Adrenal gland (tissue), 12 donors: ENCODE results near the gene PTGIR. TPM values are rescaled to one million over a fixed set of nuclear protein-coding genes. Genes with fewer than 3 reads are reported as not detected.

Experiments used
- DNase-seq, 7 donors: peaks; one replicate each; pipeline ENCODE4 v3.0.0-alpha.2; 2019 to 2020
- H3K27ac ChIP-seq, 5 donors: fragments of 200-600 bp; sonication (generic) in 4 of 5; 1 replicate in 3 of 5; 2 replicates in 2 of 5; pipeline versions ENCODE4 v1.5.1 to v1.8.0; 2016 to 2020; ENCODE audit warnings: mild to moderate bottlenecking in 1 of 5
- H3K27me3 ChIP-seq: fragments of 200-600 bp; 2 replicates; pipeline ENCODE4 v1.8.0; 2021
- H3K36me3 ChIP-seq, 2 donors: fragments of 200-600 bp; replicated peaks in 1 of 2; 1 replicate in 1 of 2; 2 replicates in 1 of 2; pipeline versions ENCODE4 v1.5.1 to v1.8.0; 2018 to 2022
- H3K4me1 ChIP-seq, 2 donors: fragments of 200-600 bp; replicated peaks in 1 of 2; 1 replicate in 1 of 2; 2 replicates in 1 of 2; pipeline versions ENCODE4 v1.5.1 to v1.8.0; 2018 to 2021
- H3K4me3 ChIP-seq, 4 donors: fragments of 200-600 bp; sonication (generic) in 3 of 4; one replicate each; pipeline ENCODE4 v1.5.1; 2016 to 2018
- H3K9me3 ChIP-seq, 3 donors: fragments of 200-600 bp; sonication (generic) in 1 of 3; replicated peaks in 1 of 3; 1 replicate in 2 of 3; 2 replicates in 1 of 3; pipeline versions ENCODE4 v1.5.1 to v1.8.0; 2016 to 2021
- POLR2A ChIP-seq, 2 donors: fragments of 450-650 bp; IDR thresholded peaks; one replicate each; pipeline ENCODE4 v1.6.1; 2017; ENCODE audit warnings: antibody characterized with exemption in 2 of 2, mild to moderate bottlenecking in 2 of 2, moderate library complexity in 1 of 2
- WGBS, 4 donors: extraction: QIAGEN DNeasy Blood & Tissue Kit in 2 of 4; methylation state at CpG; one replicate each; pipeline versions ENCODE4 v1.1.5 to v1.1.7; 2013 to 2017; 5-methylcytosine and 5-hydroxymethylcytosine counted together
- intact Hi-C, 2 donors: fragments of 100-400 bp; cut with DNase I; formaldehyde crosslinking; loops; one replicate each; pipeline versions ENCODE4 v1.14.1 to v1.15.0; 2022 to 2023
- polyA plus RNA-seq, 3 donors: library from polyadenylated mRNA; stranded (reverse); fragments of 200-250 nt in 2 of 3; fragments of 350-450 nt in 1 of 3; fragmentation: Illumina TruSeq in 1 of 3; extraction: RNeasy Lipid Tissue Mini Kit (QIAGEN cat#74804) in 1 of 3; gene quantifications; one replicate each; pipeline ENCODE4 v1.2.3, GENCODE V29; 2013 to 2014
- total RNA-seq, 9 donors: library from RNA; depleted of rRNA in 4 of 9; stranded (reverse); fragments of >200 nt in 4 of 9; fragments of 120-200 nt in 1 of 9; fragmentation: NEBNext Ultra II Directional in 1 of 9; extraction: Animal tissue kit (Norgen Biotek cat#: 25700) in 1 of 9; gene quantifications; one replicate each; pipeline versions ENCODE4 v1.1.0 to v1.2.4, GENCODE V29; 2013 to 2023
- TF ChIP-seq, protein P1 (sequence below), 6 experiments: fragments of 450-650 bp in 4 of 6; fragments of 200-600 bp in 2 of 6; sonication (generic) in 1 of 6; IDR thresholded peaks; 1 replicate in 5 of 6; 2 replicates in 1 of 6; pipeline versions ENCODE4 v1.5.1 to v1.8.0; 2016 to 2021; ENCODE audit warnings: antibody characterized with exemption in 6 of 6, mild to moderate bottlenecking in 2 of 6, moderate library complexity in 1 of 6
- donor health status: healthy with polysubstance abuse.
- donor health status: Bipolar disorder and iron deficiency.
- donor health status: DM: yes; HTN: yes; CAD: no.
- donor health status: DM: no; HTN: no; CAD: no.
- donor health status: DM: no; HTN: no; CAD: no.
- donor health status: DM: yes; HTN: yes; CAD: no.

PTGIR gene
- total and polyA plus RNA-seq, 12 donors = 0.94 to 24.8 (median 9.8) TPM

DNA sequence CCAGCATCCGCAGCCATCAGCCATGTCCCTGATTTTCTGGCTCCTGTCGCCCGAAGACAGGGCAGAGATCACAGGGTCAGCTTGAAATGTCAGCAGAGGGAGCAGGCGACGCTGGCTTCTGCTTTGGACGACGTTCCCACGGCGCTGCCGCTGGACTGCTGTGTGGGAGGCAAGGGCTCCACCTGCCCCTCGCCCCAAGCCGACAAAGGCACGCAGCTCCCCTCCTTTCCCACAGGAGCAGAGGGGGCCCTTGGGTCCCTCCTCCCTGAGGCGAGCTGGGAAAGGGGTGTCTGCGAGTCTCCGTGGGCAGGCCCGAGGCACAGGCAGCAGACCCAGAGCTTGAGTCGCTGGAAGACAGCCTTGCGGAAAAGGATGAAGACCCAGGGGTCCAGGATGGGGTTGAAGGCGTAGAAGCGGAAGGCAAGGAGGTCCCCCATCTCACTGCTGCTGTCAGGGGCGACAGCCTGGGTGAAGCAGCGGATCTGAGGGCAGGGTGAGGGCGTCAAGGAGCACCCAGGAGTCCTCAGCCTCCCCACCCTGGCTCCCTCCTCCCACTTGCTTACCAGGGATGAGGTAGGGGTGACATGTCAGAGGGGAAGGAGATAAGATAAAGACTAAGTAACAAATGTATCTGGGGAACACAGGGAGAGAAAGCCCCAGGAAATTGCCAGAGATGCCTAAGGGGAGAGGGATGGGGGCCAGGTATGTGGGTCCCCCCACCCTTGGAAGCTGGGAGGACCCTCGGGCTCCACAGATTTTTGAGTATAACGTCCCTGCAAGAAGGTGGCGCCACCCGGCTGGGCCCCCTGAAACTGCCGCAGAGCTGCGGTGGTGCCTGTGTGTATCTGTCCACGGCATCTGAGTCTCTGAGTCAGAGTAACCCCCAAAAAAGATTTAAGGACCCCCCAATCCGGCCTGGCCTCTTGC, 3.4 kb downstream of the PTGIR start:
- Histone ChIP-seq H3K4me1 (peaks cover 10 to 37% of the 10 kb centered on the region in 2 donors), H3K27ac (peak overlapping the region in 3 of 5 donors; percentile 16 to 61 (median 47)), H3K36me3 (no peaks in the 10 kb centered on the region), H3K4me3 (peak overlapping the region in 1 of 4 donors; percentile 10), H3K27me3 (no peaks in the 10 kb centered on the region), H3K9me3 (no peaks in the 10 kb centered on the region)
- TF ChIP-seq POLR2A (IDR thresholded peaks at IDR 0.05) = no peak
- TF ChIP-seq, protein P1, sequence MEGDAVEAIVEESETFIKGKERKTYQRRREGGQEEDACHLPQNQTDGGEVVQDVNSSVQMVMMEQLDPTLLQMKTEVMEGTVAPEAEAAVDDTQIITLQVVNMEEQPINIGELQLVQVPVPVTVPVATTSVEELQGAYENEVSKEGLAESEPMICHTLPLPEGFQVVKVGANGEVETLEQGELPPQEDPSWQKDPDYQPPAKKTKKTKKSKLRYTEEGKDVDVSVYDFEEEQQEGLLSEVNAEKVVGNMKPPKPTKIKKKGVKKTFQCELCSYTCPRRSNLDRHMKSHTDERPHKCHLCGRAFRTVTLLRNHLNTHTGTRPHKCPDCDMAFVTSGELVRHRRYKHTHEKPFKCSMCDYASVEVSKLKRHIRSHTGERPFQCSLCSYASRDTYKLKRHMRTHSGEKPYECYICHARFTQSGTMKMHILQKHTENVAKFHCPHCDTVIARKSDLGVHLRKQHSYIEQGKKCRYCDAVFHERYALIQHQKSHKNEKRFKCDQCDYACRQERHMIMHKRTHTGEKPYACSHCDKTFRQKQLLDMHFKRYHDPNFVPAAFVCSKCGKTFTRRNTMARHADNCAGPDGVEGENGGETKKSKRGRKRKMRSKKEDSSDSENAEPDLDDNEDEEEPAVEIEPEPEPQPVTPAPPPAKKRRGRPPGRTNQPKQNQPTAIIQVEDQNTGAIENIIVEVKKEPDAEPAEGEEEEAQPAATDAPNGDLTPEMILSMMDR (IDR thresholded peaks at IDR 0.05) = no peak
- intact Hi-C loops = loop anchor here in 1 of 2 donors (10.0 kb wide), 1 partner anchor 203 kb away; no protein-coding TSS in a partner anchor
- WGBS, 4 donors = 61 to 78% (median 68%) methylated on average over 20 to 32 of the region's 32 CpGs
- peak in 1 of 7 donors; percentile 20 for DNase-seq

DNA sequence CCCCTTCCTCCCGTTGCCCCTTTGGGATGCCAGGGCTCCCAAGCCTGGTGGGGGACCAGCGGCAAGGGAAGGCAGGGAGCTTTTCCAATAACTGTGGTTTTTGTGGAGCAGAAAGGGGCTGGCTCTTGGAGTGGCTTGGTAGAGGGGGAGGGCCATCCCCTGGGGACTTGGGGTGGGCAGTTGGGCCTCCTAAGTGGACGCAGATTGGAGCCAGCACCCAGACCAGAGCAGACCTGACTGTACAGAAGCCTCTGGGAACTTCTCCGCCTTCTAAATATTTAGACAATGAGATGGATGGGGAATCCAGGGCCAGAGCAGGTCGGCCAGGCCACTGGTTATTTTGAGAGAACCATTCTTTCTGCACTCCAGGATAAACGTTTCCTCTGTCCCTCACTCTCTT, 4.2 kb downstream of the PTGIR start:
- Histone ChIP-seq H3K4me1 (peaks cover 2 to 30% of the 10 kb centered on the region in 2 donors), H3K4me3 (no peak overlapping the region), H3K9me3 (no peaks in the 10 kb centered on the region), H3K27ac (peak overlapping the region in 1 of 5 donors; percentile 61), H3K27me3 (no peaks in the 10 kb centered on the region), H3K36me3 (no peaks in the 10 kb centered on the region)
- intact Hi-C loops = loop anchor here in 1 of 2 donors (10.0 kb wide), 1 partner anchor 204 kb away; no protein-coding TSS in a partner anchor
- WGBS, 4 donors = 60 to 75% (median 66%) methylated on average over 6 of the region's 6 CpGs
- DNase-seq = peak in 2 of 7 donors; percentile 20 to 21
- TF ChIP-seq, protein P1 (IDR thresholded peaks at IDR 0.05) = no peak
- TF ChIP-seq POLR2A (IDR thresholded peaks at IDR 0.05) = no peak

DNA sequence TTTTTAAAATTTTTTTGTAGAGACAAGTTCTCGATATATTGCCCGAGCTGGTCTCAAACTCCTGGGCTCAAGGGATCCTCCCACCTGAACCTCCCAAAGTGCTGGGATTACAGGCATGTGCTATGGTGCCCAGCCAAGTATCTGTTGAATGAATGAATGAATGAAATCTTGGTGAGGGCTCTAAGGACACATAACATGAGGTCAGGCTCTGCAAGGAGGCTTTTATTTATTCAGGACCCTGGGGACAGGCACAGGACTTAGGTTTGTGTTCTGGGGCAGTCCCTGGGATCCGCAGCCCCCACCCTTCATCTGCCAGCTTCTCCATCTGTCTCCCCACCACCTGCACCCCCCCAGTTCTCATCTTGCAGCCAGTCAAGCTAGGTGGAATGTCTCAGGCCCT, 4.6 kb downstream of the PTGIR start:
- peak in 2 of 7 donors; percentile 12 to 17 for DNase-seq
- WGBS, 4 donors = 80 to 96% (median 86%) methylated on average over 2 to 3 of the region's 3 CpGs
- TF ChIP-seq POLR2A (IDR thresholded peaks at IDR 0.05) = no peak
- TF ChIP-seq, protein P1 (IDR thresholded peaks at IDR 0.05) = no peak
- Histone ChIP-seq H3K4me1 (peaks cover 0 to 25% of the 10 kb centered on the region in 2 donors), H3K27ac (peak overlapping the region in 1 of 5 donors; percentile 61), H3K36me3 (no peaks in the 10 kb centered on the region), H3K27me3 (no peaks in the 10 kb centered on the region), H3K9me3 (no peaks in the 10 kb centered on the region), H3K4me3 (no peak overlapping the region)
- intact Hi-C loops = loop anchor here in 1 of 2 donors (10.0 kb wide), 1 partner anchor 205 kb away; no protein-coding TSS in a partner anchor

DNA sequence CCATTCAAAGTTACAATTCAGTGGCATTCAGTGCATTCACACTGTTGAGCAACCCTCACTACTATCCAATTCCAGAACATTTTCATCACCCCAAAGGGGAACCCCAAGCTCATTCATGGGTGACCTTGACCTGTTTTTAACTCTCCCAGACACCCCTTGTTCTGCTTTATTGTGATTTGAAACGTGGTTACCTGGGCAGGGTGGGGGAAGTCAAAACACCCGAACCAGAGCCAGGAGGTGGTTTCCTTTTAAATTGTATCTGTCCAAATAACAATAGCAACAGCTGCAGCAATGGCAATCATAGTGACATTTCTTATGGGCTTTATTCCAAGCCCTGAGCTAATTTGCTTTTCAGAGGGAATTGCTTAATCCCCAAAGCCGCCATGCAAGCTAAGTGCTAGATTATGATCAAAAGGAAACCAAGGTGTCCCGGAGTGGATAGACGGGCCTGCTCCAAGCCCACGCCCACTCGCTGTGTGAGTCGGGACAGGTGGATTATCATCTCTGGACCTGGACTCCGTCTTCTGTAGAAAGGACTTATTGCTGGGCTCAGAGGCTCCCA, 6.1 kb downstream of the PTGIR start:
- H3K4me1 ChIP-seq = peaks cover 0 to 24% of the 10 kb centered on the region in 2 donors
- intact Hi-C loops = no loop called here
- H3K4me3 ChIP-seq = no peak overlapping the region
- no peaks in the 10 kb centered on the region for H3K27me3 ChIP-seq
- no peaks in the 10 kb centered on the region for H3K36me3 ChIP-seq
- TF ChIP-seq, protein P1 (IDR thresholded peaks at IDR 0.05) = no peak
- no peak for TF ChIP-seq POLR2A (IDR thresholded peaks at IDR 0.05)
- WGBS, 4 donors = 43 to 53% (median 47%) methylated on average over 6 to 9 of the region's 9 CpGs
- H3K27ac ChIP-seq = peak overlapping the region in 2 of 5 donors; percentile 37 to 38
- no peaks in the 10 kb centered on the region for H3K9me3 ChIP-seq
- peak in 3 of 7 donors; percentile 11 to 24 (median 22) for DNase-seq
